ENCODE results near the gene ZNF771. TPM values are rescaled to one million over a fixed set of nuclear protein-coding genes. Genes with fewer than 3 reads are reported as not detected.

The ZNF771 gene
- total and polyA plus RNA-seq, 12 donors, result 2.8 to 81.3 (median 11.9) TPM

GRCh38 chr16:30397776-30398660, 9.4 kb upstream of the ZNF771 start:
- no peak for DNase-seq
- peaks cover 0 to 17% of the 10 kb centered on the region in 2 donors for H3K36me3 ChIP-seq (replicated peaks in 1 of 2)
- WGBS, 4 donors, result 90 to 96% (median 93%) methylated on average over 18 to 42 of the region's 42 CpGs
- H3K9me3 ChIP-seq (replicated peaks in 1 of 3), result no peaks in the 10 kb centered on the region
- no peak overlapping the region for H3K27ac ChIP-seq
- H3K27me3 ChIP-seq, result no peaks in the 10 kb centered on the region
- intact Hi-C loops (cut with DNase I), result no loop called here
- H3K4me1 ChIP-seq (replicated peaks in 1 of 2), result peaks cover 13 to 31% of the 10 kb centered on the region in 2 donors
- H3K4me3 ChIP-seq, result no peak overlapping the region
- TF ChIP-seq CTCF (IDR thresholded peaks at IDR 0.05), result no peak
- TF ChIP-seq POLR2A (IDR thresholded peaks at IDR 0.05), result no peak

DNA sequence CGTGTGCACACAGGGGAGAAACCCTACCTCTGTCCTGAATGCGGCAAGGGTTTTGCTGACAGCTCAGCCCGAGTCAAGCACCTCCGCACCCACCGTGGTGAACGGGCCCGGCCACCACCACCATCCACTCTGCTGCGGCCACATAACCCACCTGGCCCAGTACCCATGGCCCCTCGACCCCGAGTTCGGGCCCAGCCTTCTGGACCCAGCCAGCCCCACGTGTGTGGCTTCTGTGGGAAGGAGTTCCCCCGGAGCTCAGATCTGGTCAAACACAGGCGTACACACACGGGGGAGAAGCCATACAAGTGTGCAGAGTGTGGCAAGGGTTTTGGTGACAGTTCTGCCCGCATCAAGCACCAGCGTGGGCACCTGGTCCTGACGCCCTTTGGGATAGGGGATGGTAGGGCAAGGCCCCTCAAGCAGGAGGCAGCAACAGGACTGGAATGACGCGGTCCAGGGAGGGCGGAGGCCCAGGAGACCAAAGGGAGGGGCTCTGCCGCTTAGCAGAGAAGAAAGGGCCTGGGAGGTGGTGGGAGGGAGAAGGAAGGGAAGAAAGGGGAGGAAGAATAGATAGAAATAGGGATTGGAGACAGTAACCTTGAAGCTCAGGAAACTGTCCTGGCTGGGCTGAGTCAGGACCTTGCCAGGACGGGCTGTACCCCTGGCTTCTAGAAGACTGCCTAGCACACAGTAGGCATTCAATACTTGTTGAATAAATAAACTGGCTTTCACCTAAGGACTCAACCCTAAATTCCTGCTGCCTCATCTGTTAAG, 8.6 kb upstream of the ZNF771 start:
- 56 to 77% (median 69%) methylated on average over 11 to 23 of the region's 23 CpGs for WGBS, 4 donors
- Histone ChIP-seq H3K9me3 (replicated peaks in 1 of 3) (no peaks in the 10 kb centered on the region), H3K27ac (peak overlapping the region in 2 of 5 donors; percentile 77 to 82), H3K4me3 (no peak overlapping the region), H3K36me3 (replicated peaks in 1 of 2) (peaks cover 0 to 17% of the 10 kb centered on the region in 2 donors), H3K4me1 (replicated peaks in 1 of 2) (peaks cover 13 to 31% of the 10 kb centered on the region in 2 donors), H3K27me3 (no peaks in the 10 kb centered on the region)
- no peak for TF ChIP-seq CTCF (IDR thresholded peaks at IDR 0.05)
- no peak for TF ChIP-seq POLR2A (IDR thresholded peaks at IDR 0.05)
- intact Hi-C loops (cut with DNase I), result no loop called here
- DNase-seq, result no peak

DNA sequence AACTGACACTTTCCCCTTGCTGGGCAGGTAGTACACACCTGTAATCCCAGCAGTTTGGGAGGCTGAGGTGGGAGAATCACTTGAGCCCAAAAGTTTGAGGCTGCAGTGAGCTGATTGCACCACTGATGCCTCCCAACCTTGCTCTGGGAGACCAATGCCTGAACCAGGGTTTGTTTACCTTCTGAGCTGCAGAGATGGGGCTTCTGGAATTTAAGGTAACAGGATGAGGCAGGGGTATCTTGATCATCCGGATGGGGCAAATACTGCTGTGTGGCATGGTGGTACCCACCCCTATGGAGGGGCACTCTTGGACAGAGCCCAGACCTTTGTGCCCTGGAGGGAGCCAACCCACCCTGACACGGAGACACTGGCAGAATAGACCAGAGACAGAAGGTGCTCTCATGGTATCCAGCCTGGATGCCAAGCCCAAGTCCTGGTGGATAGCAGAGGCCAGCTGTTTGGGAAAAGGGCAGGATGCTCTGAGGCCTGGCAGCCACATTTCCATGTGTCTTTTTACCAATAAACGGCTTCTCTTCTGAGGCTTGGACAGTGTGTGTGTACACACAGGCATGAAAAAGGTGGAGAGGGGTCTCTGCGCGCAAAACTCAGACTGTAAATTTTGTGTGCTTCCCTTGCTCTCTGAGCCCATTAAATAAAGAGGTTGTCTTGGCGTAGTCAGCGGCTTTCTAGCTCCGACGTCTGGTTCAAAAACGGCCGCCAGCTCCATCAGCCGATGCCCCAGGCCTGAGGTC, 7.8 kb upstream of the ZNF771 start:
- Histone ChIP-seq H3K36me3 (replicated peaks in 1 of 2) (peaks cover 0 to 17% of the 10 kb centered on the region in 2 donors), H3K9me3 (replicated peaks in 1 of 3) (no peaks in the 10 kb centered on the region), H3K4me1 (replicated peaks in 1 of 2) (peaks cover 5 to 26% of the 10 kb centered on the region in 2 donors), H3K27ac (peak overlapping the region; percentile 59 to 82 (median 72)), H3K27me3 (no peaks in the 10 kb centered on the region), H3K4me3 (peak overlapping the region in 2 of 4 donors; percentile 61 to 84)
- DNase-seq, result no peak
- intact Hi-C loops (cut with DNase I), result loop anchor here in 1 of 2 donors (10.0 kb wide), 2 partner anchors 65 to 295 kb away; no protein-coding TSS in a partner anchor
- WGBS, 4 donors, result 10 to 15% (median 13%) methylated on average over 5 to 12 of the region's 12 CpGs
- TF ChIP-seq CTCF (IDR thresholded peaks at IDR 0.05) (no peak), POLR2A (IDR thresholded peaks at IDR 0.05) (no peak)

All from adrenal gland (tissue), 12 donors.